BE2C (cell line): ENCODE data around the gene SLC5A5.

ENCODE experiments used
- DNase-seq: peaks from one replicate; pipeline ENCODE4 v3.0.0-alpha.2; 2020
- H3K27me3 ChIP-seq: fragments of 250-450 bp; sonication (Bioruptor Pico); 2 replicates; pipeline ENCODE4 v1.5.1; 2020; ENCODE audit warnings: mild to moderate bottlenecking
- H3K36me3 ChIP-seq: fragments of 250-450 bp; sonication (Bioruptor Pico); 2 replicates; pipeline ENCODE4 v1.5.1; 2020; ENCODE audit warnings: mild to moderate bottlenecking
- H3K4me1 ChIP-seq: fragments of 250-450 bp; sonication (Bioruptor Pico); 2 replicates; pipeline ENCODE4 v1.5.1; 2020
- H3K4me3 ChIP-seq: 2 replicates; pipeline ENCODE4 v1.5.1; 2011; ENCODE audit warnings: low read depth, low read length
- H3K9me3 ChIP-seq: fragments of 250-450 bp; sonication (Bioruptor Pico); 2 replicates; pipeline ENCODE4 v1.5.1; 2020
- CTCF ChIP-seq: IDR thresholded peaks from 2 replicates; pipeline ENCODE4 v1.5.1; 2012; ENCODE audit warnings: mild to moderate bottlenecking, low read depth, low read length

SLC5A5 gene

GRCh38 chr19:17831419-17831888 lies 40.3 kb upstream of the SLC5A5 start:
- Histone ChIP-seq H3K4me1 (no peaks in the 10 kb centered on the region), H3K27me3 (no peaks in the 10 kb centered on the region), H3K4me3 (peak overlapping the region; percentile 54), H3K36me3 (no peaks in the 10 kb centered on the region), H3K9me3 (no peaks in the 10 kb centered on the region)
- TF ChIP-seq CTCF = no peak
- no peak for DNase-seq

GRCh38 chr19:17832443-17833208 lies 39.1 kb upstream of the SLC5A5 start:
- no peak for TF ChIP-seq CTCF
- Histone ChIP-seq H3K4me1 (no peaks in the 10 kb centered on the region), H3K4me3 (no peak overlapping the region), H3K9me3 (no peaks in the 10 kb centered on the region), H3K27me3 (no peaks in the 10 kb centered on the region), H3K36me3 (no peaks in the 10 kb centered on the region)
- no peak for DNase-seq

GRCh38 chr19:17834350-17835181 lies 37.2 kb upstream of the SLC5A5 start:
- Histone ChIP-seq H3K27me3 (no peaks in the 10 kb centered on the region), H3K36me3 (no peaks in the 10 kb centered on the region), H3K4me1 (no peaks in the 10 kb centered on the region), H3K4me3 (no peak overlapping the region), H3K9me3 (no peaks in the 10 kb centered on the region)
- DNase-seq = no peak
- TF ChIP-seq CTCF = peak; percentile 23; the same call in 1 of the 2 replicates

- no peaks in the 10 kb centered on the region for H3K36me3 ChIP-seq
- no peaks in the 10 kb centered on the region for H3K9me3 ChIP-seq
- TF ChIP-seq CTCF = no peak
- DNase-seq = no peak
- no peaks in the 10 kb centered on the region for H3K27me3 ChIP-seq
- no peak overlapping the region for H3K4me3 ChIP-seq
- no peaks in the 10 kb centered on the region for H3K4me1 ChIP-seq
Observed at GRCh38 chr19:17835182-17836006, 36.4 kb upstream of the SLC5A5 start.

- H3K9me3 ChIP-seq = no peaks in the 10 kb centered on the region
- H3K4me1 ChIP-seq = no peaks in the 10 kb centered on the region
- H3K36me3 ChIP-seq = no peaks in the 10 kb centered on the region
- no peaks in the 10 kb centered on the region for H3K27me3 ChIP-seq
- no peak overlapping the region for H3K4me3 ChIP-seq
- no peak for DNase-seq
- no peak for TF ChIP-seq CTCF
Observed at GRCh38 chr19:17836530-17836929, 35.2 kb upstream of the SLC5A5 start.
